Lower lobe of right lung (tissue), 2 donors: ENCODE data around the gene ACTR6. TPM values are rescaled to one million over a fixed set of nuclear protein-coding genes. Genes with fewer than 3 reads are reported as not detected.

Source experiments
- ATAC-seq, 2 donors: fragments of 200-7000 bp; cut with Tn5 transposase; one replicate each; pipeline ENCODE4 v1.9.1; 2020 to 2022; ENCODE audit warnings: mild to moderate bottlenecking in 2 of 2, moderate library complexity in 2 of 2
- DNase-seq: peaks from one replicate; pipeline ENCODE4 v3.0.0-alpha.2; 2020
- H3K27ac ChIP-seq: fragments of 200-600 bp; one replicate; pipeline ENCODE4 v1.8.0; 2022
- H3K27me3 ChIP-seq: fragments of 200-600 bp; one replicate; pipeline ENCODE4 v1.8.0; 2022; ENCODE audit warnings: low read depth
- H3K36me3 ChIP-seq: fragments of 200-600 bp; one replicate; pipeline ENCODE4 v1.8.0; 2022; ENCODE audit warnings: mild to moderate bottlenecking
- H3K4me1 ChIP-seq: fragments of 200-600 bp; one replicate; pipeline ENCODE4 v1.8.0; 2022
- H3K4me3 ChIP-seq: fragments of 200-600 bp; one replicate; pipeline ENCODE4 v1.8.0; 2022; ENCODE audit warnings: mild to moderate bottlenecking
- H3K9me3 ChIP-seq: fragments of 200-600 bp; one replicate; pipeline ENCODE4 v1.8.0; 2022
- intact Hi-C: fragments of 100-400 bp; cut with DNase I; formaldehyde crosslinking; loops from one replicate; pipeline ENCODE4 v1.11.0; 2022
- total RNA-seq: library from RNA; stranded (reverse); fragmentation: NEBNext Ultra II Directional; extraction: Animal tissue kit (Norgen Biotek cat#: 25700); gene quantifications from one replicate; pipeline ENCODE4 v1.2.1, GENCODE V29; 2021
- TF ChIP-seq, protein P1 (sequence below): fragments of 200-600 bp; IDR thresholded peaks from one replicate; pipeline ENCODE4 v1.8.0; 2022; ENCODE audit warnings: antibody characterized with exemption, mild to moderate bottlenecking
- donor health status: DM: no; HTN: yes; CAD: no; lungs with severe emphysema.

ACTR6 gene
- total RNA-seq, 1 donor from 2014 or later = 23.8 TPM

GRCh38 chr12:100157427-100157821, 43.2 kb upstream of the ACTR6 start:
- H3K36me3 ChIP-seq = no peaks in the 10 kb centered on the region
- H3K4me1 ChIP-seq = no peaks in the 10 kb centered on the region
- no peaks in the 10 kb centered on the region for H3K27me3 ChIP-seq
- H3K27ac ChIP-seq = no peak overlapping the region
- ATAC-seq (no peak), DNase-seq (no peak)
- no peaks in the 10 kb centered on the region for H3K9me3 ChIP-seq
- intact Hi-C loops = loop anchor here (10.0 kb wide), 1 partner anchor 63 kb away; no protein-coding TSS in a partner anchor
- no peak overlapping the region for H3K4me3 ChIP-seq
- TF ChIP-seq, protein P1, sequence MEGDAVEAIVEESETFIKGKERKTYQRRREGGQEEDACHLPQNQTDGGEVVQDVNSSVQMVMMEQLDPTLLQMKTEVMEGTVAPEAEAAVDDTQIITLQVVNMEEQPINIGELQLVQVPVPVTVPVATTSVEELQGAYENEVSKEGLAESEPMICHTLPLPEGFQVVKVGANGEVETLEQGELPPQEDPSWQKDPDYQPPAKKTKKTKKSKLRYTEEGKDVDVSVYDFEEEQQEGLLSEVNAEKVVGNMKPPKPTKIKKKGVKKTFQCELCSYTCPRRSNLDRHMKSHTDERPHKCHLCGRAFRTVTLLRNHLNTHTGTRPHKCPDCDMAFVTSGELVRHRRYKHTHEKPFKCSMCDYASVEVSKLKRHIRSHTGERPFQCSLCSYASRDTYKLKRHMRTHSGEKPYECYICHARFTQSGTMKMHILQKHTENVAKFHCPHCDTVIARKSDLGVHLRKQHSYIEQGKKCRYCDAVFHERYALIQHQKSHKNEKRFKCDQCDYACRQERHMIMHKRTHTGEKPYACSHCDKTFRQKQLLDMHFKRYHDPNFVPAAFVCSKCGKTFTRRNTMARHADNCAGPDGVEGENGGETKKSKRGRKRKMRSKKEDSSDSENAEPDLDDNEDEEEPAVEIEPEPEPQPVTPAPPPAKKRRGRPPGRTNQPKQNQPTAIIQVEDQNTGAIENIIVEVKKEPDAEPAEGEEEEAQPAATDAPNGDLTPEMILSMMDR = no peak

GRCh38 chr12:100158535-100158934, 42.1 kb upstream of the ACTR6 start:
- H3K36me3 ChIP-seq = no peaks in the 10 kb centered on the region
- H3K9me3 ChIP-seq = no peaks in the 10 kb centered on the region
- H3K4me1 ChIP-seq = peaks cover 2% of the 10 kb centered on the region
- DNase-seq (no peak), ATAC-seq (no peak)
- H3K4me3 ChIP-seq = no peak overlapping the region
- intact Hi-C loops = loop anchor here (10.0 kb wide), 1 partner anchor 64 kb away; no protein-coding TSS in a partner anchor
- H3K27ac ChIP-seq = no peak overlapping the region
- H3K27me3 ChIP-seq = no peaks in the 10 kb centered on the region
- TF ChIP-seq, protein P1 = no peak

DNA sequence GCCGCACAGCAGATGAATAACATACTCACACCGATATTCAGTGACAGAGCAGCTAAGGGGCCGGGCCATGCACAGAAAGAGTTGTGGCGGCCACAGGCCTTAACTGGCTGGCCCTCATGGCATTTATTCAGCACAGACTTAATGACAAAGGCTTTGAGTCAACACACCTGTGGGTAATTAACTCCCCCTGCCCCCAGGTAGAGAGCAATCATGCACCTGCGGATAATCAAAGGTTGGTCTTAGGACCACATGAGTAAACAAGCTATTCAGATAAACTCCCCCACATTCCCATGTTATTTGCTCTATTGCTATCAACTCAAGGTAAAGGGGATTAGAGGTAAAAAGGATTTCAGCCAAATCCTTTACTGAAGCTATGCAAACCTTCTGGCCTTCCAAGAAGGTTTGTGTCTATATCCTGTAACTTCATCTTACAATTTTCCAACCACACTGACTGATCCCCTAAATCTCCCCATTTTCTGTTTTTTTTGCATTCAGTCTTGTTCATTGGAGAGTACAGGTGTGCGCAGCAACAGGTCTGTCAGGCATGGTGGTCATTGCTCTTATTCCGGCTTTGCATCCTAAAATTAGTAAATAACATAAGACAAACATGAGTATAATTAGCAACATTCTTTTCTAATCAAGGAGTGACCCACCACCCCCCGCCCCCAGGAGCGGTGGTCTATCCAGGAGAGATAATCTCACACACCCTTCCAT, 41.1 kb upstream of the ACTR6 start:
- ATAC-seq (no peak), DNase-seq (no peak)
- no peak overlapping the region for H3K4me3 ChIP-seq
- no peaks in the 10 kb centered on the region for H3K36me3 ChIP-seq
- intact Hi-C loops = loop anchor here (10.0 kb wide), 1 partner anchor 65 kb away; no protein-coding TSS in a partner anchor
- H3K9me3 ChIP-seq = no peaks in the 10 kb centered on the region
- TF ChIP-seq, protein P1 = no peak
- H3K4me1 ChIP-seq = peaks cover 11% of the 10 kb centered on the region
- H3K27ac ChIP-seq = no peak overlapping the region
- H3K27me3 ChIP-seq = no peaks in the 10 kb centered on the region

DNA sequence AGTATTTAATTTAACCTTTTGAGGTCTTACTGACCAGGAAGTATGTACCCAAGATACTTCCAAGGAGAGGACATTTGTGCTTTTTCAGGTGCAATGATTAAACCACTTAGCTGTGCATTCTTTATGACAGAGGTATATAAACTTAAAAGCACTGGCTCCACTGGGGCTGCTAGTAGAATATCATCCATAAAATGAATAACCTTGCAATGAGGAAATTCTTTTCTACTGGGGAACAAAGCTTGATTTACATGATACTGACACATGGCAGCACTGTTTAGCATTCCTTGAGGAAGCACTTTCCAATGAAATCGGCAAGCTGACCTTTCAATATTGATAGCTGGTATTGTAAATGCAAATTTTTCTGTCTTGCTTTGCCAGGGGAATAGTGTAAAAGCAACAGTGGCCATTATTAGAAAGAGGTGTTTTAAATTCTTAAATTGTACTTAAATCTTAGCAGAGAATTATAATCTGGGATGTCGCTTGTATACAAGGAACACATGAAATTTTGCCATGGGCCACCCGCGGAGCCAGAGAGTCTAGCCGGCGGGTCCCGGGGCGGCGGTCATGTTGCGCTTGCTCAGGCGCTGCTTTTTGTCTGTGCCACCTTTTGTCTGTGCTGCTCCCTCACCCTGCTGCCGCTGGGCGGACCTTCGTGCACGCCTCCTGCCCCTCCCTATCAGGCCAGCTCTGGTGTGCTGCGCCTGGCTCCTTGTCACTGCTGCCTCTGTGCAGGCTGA, 37.0 kb upstream of the ACTR6 start:
- ATAC-seq (peak; percentile 97 to 99), DNase-seq (peak; percentile 83)
- TF ChIP-seq, protein P1 = peak; percentile 29
- H3K9me3 ChIP-seq = no peaks in the 10 kb centered on the region
- no peaks in the 10 kb centered on the region for H3K36me3 ChIP-seq
- intact Hi-C loops = no loop called here
- peaks cover 11% of the 10 kb centered on the region for H3K4me1 ChIP-seq
- H3K27me3 ChIP-seq = no peaks in the 10 kb centered on the region
- peak overlapping the region; percentile 38 for H3K4me3 ChIP-seq
- H3K27ac ChIP-seq = no peak overlapping the region

- intact Hi-C loops = no loop called here
- Histone ChIP-seq H3K4me3 (peak overlapping the region; percentile 38), H3K27ac (no peak overlapping the region)
Measured at GRCh38 chr12:100164153-100164704, 36.4 kb upstream of the ACTR6 start.

More at GRCh38 chr12:100164153-100164704, 36.4 kb upstream of the ACTR6 start:
- H3K4me1 ChIP-seq = peaks cover 11% of the 10 kb centered on the region
- no peaks in the 10 kb centered on the region for H3K27me3 ChIP-seq
- no peak for ATAC-seq
- H3K9me3 ChIP-seq = no peaks in the 10 kb centered on the region
- no peaks in the 10 kb centered on the region for H3K36me3 ChIP-seq
- DNase-seq = no peak
- TF ChIP-seq, protein P1 = no peak
